HCT116 (cell line): ENCODE measurements around the gene POLRMT. TPM values are rescaled to one million over a fixed set of nuclear protein-coding genes. Genes with fewer than 3 reads are reported as not detected.

ENCODE experiments used
- ATAC-seq: fragments of 200-7000 bp; cut with Tn5 transposase; 2 replicates; pipeline ENCODE4 v1.9.1; 2020; ENCODE audit warnings: mild to moderate bottlenecking, moderate library complexity
- BruUV-seq: library from RNA; stranded (reverse); fragments of 400-500 nt; replicated peaks from 2 replicates; lab custom pipeline; 2021; lab: Mats Ljungman, UMichigan
- CTCF ChIA-PET: fragments of 300-600 bp; sonication (Branson Sonifier 250); formaldehyde crosslinking; loops from one replicate; lab custom pipeline; 2021; ENCODE audit warnings: antibody characterized with exemption; lab: Charles Lee
- POLR2A ChIA-PET: fragments of 300-600, 350-600 bp; sonication (Branson Sonifier 250); formaldehyde crosslinking; loops from one replicate; lab custom pipeline; 2021; ENCODE audit warnings: antibody characterized with exemption; lab: Charles Lee
- RAD21 ChIA-PET, 2 experiments: fragments of 300-600 bp; sonication (Branson Sonifier 250); formaldehyde crosslinking; loops; one replicate each; lab custom pipeline; 2023; ENCODE audit warnings: low total read pairs in 2 of 2; ENCODE audit not compliant: uncharacterized antibody in 2 of 2, unreplicated experiment in 2 of 2, low non-redundant PET in 1 of 2; lab: Charles Lee
- DNase-seq: peaks from one replicate; pipeline ENCODE4 v3.0.0-alpha.2; 2010; ENCODE audit warnings: low read depth, low spot score
- H2AFZ ChIP-seq: fragments of 200-600 bp; shearing (Covaris generic), sonication (generic); 2 replicates; pipeline ENCODE4 v1.6.1; 2017; ENCODE audit warnings: low read depth, mixed run types, mixed read lengths, antibody characterized with exemption, low read length; ENCODE audit not compliant: poor library complexity, severe bottlenecking
- H3K27ac ChIP-seq: 2 replicates; pipeline ENCODE4 v1.5.1; 2012; ENCODE audit warnings: low read depth, low read length
- H3K27me3 ChIP-seq: fragments of 200-600 bp; sonication (generic); 2 replicates; pipeline ENCODE4 v1.6.1; 2016; ENCODE audit warnings: mixed run types, low read length, mixed read lengths; ENCODE audit not compliant: insufficient read depth
- H3K36me3 ChIP-seq, 2 experiments: fragments of 200-500 bp in 1 of 2; fragments of 200-600 bp in 1 of 2; sonication (Bioruptor generic) in 1 of 2; sonication (generic) in 1 of 2; 2 replicates each; pipeline versions ENCODE4 v1.5.1 to v1.6.1; 2014 to 2016; ENCODE audit warnings: low read length in 2 of 2, inconsistent platforms in 1 of 2, mixed read lengths in 1 of 2, mixed run types in 1 of 2; ENCODE audit not compliant: insufficient read depth in 2 of 2, control insufficient read depth in 1 of 2
- H3K4me1 ChIP-seq, 2 experiments: fragments of 200-600 bp in 1 of 2; sonication (generic) in 1 of 2; 2 replicates each; pipeline versions ENCODE4 v1.5.1 to v1.6.1; 2012 to 2017; ENCODE audit warnings: low read length in 2 of 2, inconsistent platforms in 1 of 2, mild to moderate bottlenecking in 1 of 2, mixed read lengths in 1 of 2, mixed run types in 1 of 2, moderate library complexity in 1 of 2; ENCODE audit not compliant: insufficient read depth in 2 of 2, control insufficient read depth in 1 of 2
- H3K4me2 ChIP-seq: fragments of 200-600 bp; sonication (generic); 2 replicates; pipeline ENCODE4 v1.6.1; 2017; ENCODE audit warnings: mixed run types, low read length, mixed read lengths
- H3K4me3 ChIP-seq, 2 experiments: fragments of 200-600 bp in 1 of 2; sonication (generic) in 1 of 2; replicated peaks in 1 of 2; 2 replicates each; pipeline ENCODE4 v1.5.1; 2011 to 2016; ENCODE audit warnings: low read length in 2 of 2, control low read depth in 1 of 2, low read depth in 1 of 2, mild to moderate bottlenecking in 1 of 2, mixed read lengths in 1 of 2, mixed run types in 1 of 2
- H3K79me2 ChIP-seq: fragments of 200-600 bp; sonication (generic); 2 replicates; pipeline ENCODE4 v1.6.1; 2017; ENCODE audit warnings: mild to moderate bottlenecking, mixed run types, low read length, moderate library complexity, mixed read lengths; ENCODE audit not compliant: insufficient read depth
- H3K9ac ChIP-seq: fragments of 200-600 bp; sonication (generic); 2 replicates; pipeline ENCODE4 v1.6.1; 2016; ENCODE audit warnings: low read length, mixed read lengths
- H3K9me2 ChIP-seq: fragments of 200-600 bp; sonication (generic), shearing (Covaris generic); 2 replicates; pipeline ENCODE4 v1.6.1; 2017; ENCODE audit warnings: mixed run types, mild to moderate bottlenecking, moderate library complexity; ENCODE audit not compliant: insufficient read depth
- H3K9me3 ChIP-seq, 2 experiments: fragments of 200-500 bp in 1 of 2; fragments of 200-600 bp in 1 of 2; sonication (Bioruptor generic) in 1 of 2; sonication (generic) in 1 of 2; 2 replicates each; pipeline ENCODE4 v1.6.1; 2014 to 2017; ENCODE audit warnings: low read length in 2 of 2, mixed read lengths in 2 of 2, inconsistent platforms in 1 of 2, low read depth in 1 of 2, mild to moderate bottlenecking in 1 of 2, mixed run types in 1 of 2, moderate library complexity in 1 of 2; ENCODE audit not compliant: control insufficient read depth in 1 of 2, insufficient read depth in 1 of 2
- H4K20me1 ChIP-seq: fragments of 200-600 bp; sonication (generic), shearing (Covaris generic); 2 replicates; pipeline ENCODE4 v1.6.1; 2017; ENCODE audit warnings: mixed run types, mild to moderate bottlenecking, moderate library complexity; ENCODE audit not compliant: insufficient read depth
- CBX3 ChIP-seq: IDR thresholded peaks from 2 replicates; pipeline ENCODE4 v1.6.1; 2012; ENCODE audit warnings: low read depth
- CEBPB ChIP-seq: IDR thresholded peaks from 2 replicates; pipeline ENCODE4 v1.6.1; 2012; ENCODE audit warnings: low read depth
- EGR1 ChIP-seq: IDR thresholded peaks from 2 replicates; pipeline ENCODE4 v1.6.1; 2012; ENCODE audit warnings: low read depth
- EZH2 ChIP-seq: fragments of 200-600 bp; sonication (generic); IDR thresholded peaks from 2 replicates; pipeline ENCODE4 v1.6.1; 2017; ENCODE audit warnings: antibody characterized with exemption, mixed run types
- EZH2phosphoT487 ChIP-seq: fragments of 200-600 bp; IDR thresholded peaks from 2 replicates; pipeline ENCODE4 v1.6.1; 2018; ENCODE audit warnings: antibody characterized with exemption, borderline replicate concordance
- POLR2A ChIP-seq: IDR thresholded peaks from 2 replicates; pipeline ENCODE4 v1.7.0; 2011; ENCODE audit warnings: borderline replicate concordance; ENCODE audit not compliant: insufficient read depth, insufficient read length; ENCODE audit errors: extremely low read depth
- POLR2AphosphoS5 ChIP-seq: IDR thresholded peaks from 2 replicates; pipeline ENCODE4 v1.6.1; 2011; ENCODE audit warnings: mild to moderate bottlenecking, low read depth, low read length, moderate library complexity
- RAD21 ChIP-seq: IDR thresholded peaks from 2 replicates; pipeline ENCODE4 v1.6.1; 2012; ENCODE audit warnings: low read depth, mild to moderate bottlenecking
- SIN3A ChIP-seq: IDR thresholded peaks from 2 replicates; pipeline ENCODE4 v1.6.1; 2012; ENCODE audit warnings: low read depth
- SP1 ChIP-seq: IDR thresholded peaks from 2 replicates; pipeline ENCODE4 v1.6.1; 2012; ENCODE audit warnings: low read depth
- SRF ChIP-seq: IDR thresholded peaks from 2 replicates; pipeline ENCODE4 v1.6.1; 2012; ENCODE audit warnings: low read depth
- TCF7L2 ChIP-seq: IDR thresholded peaks from 2 replicates; pipeline ENCODE4 v1.7.0; 2011; ENCODE audit warnings: borderline replicate concordance, inconsistent platforms; ENCODE audit not compliant: insufficient read depth, insufficient read length; ENCODE audit errors: extremely low read depth
- ZFX ChIP-seq: fragments of 450-650 bp; IDR thresholded peaks from 2 replicates; pipeline ENCODE4 v1.6.1; 2017
- ZNF274 ChIP-seq: fragments of 200-500 bp; sonication (Bioruptor generic); IDR thresholded peaks from 2 replicates; pipeline ENCODE4 v1.6.1; 2014; ENCODE audit warnings: mild to moderate bottlenecking, low read depth, low read length, inconsistent platforms
- intact Hi-C: fragments of 100-400 bp; cut with micrococcal nuclease; formaldehyde crosslinking; loops from 2 replicates; pipeline ENCODE4 v1.10.0; 2022
- total RNA-seq: library from RNA; stranded (reverse); gene quantifications from one replicate; pipeline ENCODE4 v1.2.1, GENCODE V29; 2021; ENCODE audit not compliant: unreplicated experiment
- TF ChIP-seq, protein P1 (sequence below), 3 experiments: fragments of 200-600 bp in 1 of 3; sonication (generic) in 1 of 3; IDR thresholded peaks in 2 of 3; conservative IDR thresholded peaks in 1 of 3; 2 replicates each; pipeline ENCODE4 v1.5.1; 2012 to 2017; ENCODE audit warnings: low read depth in 2 of 3, low read length in 2 of 3, antibody characterized with exemption in 1 of 3, borderline replicate concordance in 1 of 3, control low read depth in 1 of 3, mild to moderate bottlenecking in 1 of 3, mixed read lengths in 1 of 3, mixed run types in 1 of 3, moderate library complexity in 1 of 3; ENCODE audit not compliant: insufficient read depth in 1 of 3
- TF ChIP-seq, protein P2 (sequence below): IDR thresholded peaks from 2 replicates; pipeline ENCODE4 v1.6.1; 2011; ENCODE audit warnings: mild to moderate bottlenecking, low read length, moderate library complexity; ENCODE audit not compliant: insufficient replicate concordance; ENCODE audit errors: extremely low read depth
- TF ChIP-seq, protein P3 (sequence below): IDR thresholded peaks from 2 replicates; pipeline ENCODE4 v1.6.1; 2012
- TF ChIP-seq, protein P4 (sequence below): IDR thresholded peaks from 2 replicates; pipeline ENCODE4 v1.6.1; 2012; ENCODE audit warnings: low read depth
- TF ChIP-seq, protein P5 (sequence below): IDR thresholded peaks from 2 replicates; pipeline ENCODE4 v1.6.1; 2012

The POLRMT gene
- total RNA-seq, 1 experiment from 2014 or later: 138 TPM

DNA sequence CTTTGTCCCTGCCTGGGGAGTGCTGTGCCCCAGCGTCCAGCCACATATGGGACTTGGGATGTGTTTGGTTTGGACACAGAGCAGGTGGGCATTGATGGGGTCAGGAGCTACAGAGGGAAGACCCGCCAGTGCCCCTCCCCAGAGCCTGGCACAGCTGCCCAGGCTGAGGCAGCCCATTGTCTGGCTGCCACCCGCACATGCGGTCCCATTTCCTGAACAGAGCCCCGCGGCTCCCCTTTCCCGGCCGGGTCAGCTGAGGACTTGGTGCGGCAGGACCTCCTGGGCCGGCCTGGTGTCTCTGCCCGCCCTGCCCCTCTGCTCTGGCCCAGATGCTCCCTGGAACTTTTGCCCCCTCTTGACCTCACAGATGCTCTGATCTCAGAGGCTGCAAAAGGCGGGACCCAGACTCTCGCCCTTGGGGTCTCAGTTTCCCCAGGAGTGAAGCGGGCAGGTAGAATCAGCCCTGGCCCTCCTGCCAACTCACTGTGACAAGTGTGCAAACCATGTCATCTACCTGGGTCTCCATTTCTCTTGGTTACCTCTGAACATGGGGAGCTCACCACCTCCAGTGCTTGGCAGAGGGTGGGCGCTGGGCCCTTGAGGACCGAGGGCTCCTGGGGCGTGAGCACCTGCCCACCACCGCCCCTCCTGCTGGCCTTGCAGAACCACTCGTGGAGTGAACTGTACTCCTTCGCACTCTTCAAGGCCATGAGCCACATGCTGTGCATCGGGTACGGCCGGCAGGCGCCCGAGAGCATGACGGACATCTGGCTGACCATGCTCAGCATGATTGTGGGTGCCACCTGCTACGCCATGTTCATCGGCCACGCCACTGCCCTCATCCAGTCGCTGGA lies 25.8 kb downstream of the POLRMT start:
- ATAC-seq: no peak
- CTCF ChIA-PET: no interaction called here
- H3K9me2 ChIP-seq: no peaks in the 10 kb centered on the region
- no peaks in the 10 kb centered on the region for H3K27me3 ChIP-seq
- RAD21 ChIA-PET: no interaction called here
- no peak overlapping the region for H3K9ac ChIP-seq
- no peaks in the 10 kb centered on the region for H3K79me2 ChIP-seq
- no TSS peak for BruUV-seq
- H3K4me1 ChIP-seq: peaks cover 8 to 11% of the 10 kb centered on the region in 2 experiments; a peak in 3 of 4 replicates
- no peaks in the 10 kb centered on the region for H3K36me3 ChIP-seq
- no peak for TF ChIP-seq EZH2phosphoT487
- TF ChIP-seq, protein P1, sequence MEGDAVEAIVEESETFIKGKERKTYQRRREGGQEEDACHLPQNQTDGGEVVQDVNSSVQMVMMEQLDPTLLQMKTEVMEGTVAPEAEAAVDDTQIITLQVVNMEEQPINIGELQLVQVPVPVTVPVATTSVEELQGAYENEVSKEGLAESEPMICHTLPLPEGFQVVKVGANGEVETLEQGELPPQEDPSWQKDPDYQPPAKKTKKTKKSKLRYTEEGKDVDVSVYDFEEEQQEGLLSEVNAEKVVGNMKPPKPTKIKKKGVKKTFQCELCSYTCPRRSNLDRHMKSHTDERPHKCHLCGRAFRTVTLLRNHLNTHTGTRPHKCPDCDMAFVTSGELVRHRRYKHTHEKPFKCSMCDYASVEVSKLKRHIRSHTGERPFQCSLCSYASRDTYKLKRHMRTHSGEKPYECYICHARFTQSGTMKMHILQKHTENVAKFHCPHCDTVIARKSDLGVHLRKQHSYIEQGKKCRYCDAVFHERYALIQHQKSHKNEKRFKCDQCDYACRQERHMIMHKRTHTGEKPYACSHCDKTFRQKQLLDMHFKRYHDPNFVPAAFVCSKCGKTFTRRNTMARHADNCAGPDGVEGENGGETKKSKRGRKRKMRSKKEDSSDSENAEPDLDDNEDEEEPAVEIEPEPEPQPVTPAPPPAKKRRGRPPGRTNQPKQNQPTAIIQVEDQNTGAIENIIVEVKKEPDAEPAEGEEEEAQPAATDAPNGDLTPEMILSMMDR (IDR thresholded peaks at IDR 0.05 in 2 of 3, conservative IDR thresholded peaks at IDR 0.05 in 1 of 3; ENCODE audit: borderline replicate concordance in 1 of 3, insufficient read depth in 1 of 3, low read depth in 2 of 3, low read length in 2 of 3): no peak
- TF ChIP-seq POLR2AphosphoS5: no peak
- TF ChIP-seq, protein P2, sequence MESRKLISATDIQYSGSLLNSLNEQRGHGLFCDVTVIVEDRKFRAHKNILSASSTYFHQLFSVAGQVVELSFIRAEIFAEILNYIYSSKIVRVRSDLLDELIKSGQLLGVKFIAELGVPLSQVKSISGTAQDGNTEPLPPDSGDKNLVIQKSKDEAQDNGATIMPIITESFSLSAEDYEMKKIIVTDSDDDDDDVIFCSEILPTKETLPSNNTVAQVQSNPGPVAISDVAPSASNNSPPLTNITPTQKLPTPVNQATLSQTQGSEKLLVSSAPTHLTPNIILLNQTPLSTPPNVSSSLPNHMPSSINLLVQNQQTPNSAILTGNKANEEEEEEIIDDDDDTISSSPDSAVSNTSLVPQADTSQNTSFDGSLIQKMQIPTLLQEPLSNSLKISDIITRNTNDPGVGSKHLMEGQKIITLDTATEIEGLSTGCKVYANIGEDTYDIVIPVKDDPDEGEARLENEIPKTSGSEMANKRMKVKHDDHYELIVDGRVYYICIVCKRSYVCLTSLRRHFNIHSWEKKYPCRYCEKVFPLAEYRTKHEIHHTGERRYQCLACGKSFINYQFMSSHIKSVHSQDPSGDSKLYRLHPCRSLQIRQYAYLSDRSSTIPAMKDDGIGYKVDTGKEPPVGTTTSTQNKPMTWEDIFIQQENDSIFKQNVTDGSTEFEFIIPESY: no peak
- no peak for TF ChIP-seq ZNF274
- TF ChIP-seq SRF: no peak
- TF ChIP-seq TCF7L2: no peak
- no peak for TF ChIP-seq POLR2A
- TF ChIP-seq, protein P3, sequence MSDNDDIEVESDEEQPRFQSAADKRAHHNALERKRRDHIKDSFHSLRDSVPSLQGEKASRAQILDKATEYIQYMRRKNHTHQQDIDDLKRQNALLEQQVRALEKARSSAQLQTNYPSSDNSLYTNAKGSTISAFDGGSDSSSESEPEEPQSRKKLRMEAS: no peak
- TF ChIP-seq SIN3A: no peak
- TF ChIP-seq EGR1: no peak
- TF ChIP-seq CEBPB: no peak
- no peak for TF ChIP-seq RAD21
- no peak for TF ChIP-seq ZFX
- TF ChIP-seq, protein P4, sequence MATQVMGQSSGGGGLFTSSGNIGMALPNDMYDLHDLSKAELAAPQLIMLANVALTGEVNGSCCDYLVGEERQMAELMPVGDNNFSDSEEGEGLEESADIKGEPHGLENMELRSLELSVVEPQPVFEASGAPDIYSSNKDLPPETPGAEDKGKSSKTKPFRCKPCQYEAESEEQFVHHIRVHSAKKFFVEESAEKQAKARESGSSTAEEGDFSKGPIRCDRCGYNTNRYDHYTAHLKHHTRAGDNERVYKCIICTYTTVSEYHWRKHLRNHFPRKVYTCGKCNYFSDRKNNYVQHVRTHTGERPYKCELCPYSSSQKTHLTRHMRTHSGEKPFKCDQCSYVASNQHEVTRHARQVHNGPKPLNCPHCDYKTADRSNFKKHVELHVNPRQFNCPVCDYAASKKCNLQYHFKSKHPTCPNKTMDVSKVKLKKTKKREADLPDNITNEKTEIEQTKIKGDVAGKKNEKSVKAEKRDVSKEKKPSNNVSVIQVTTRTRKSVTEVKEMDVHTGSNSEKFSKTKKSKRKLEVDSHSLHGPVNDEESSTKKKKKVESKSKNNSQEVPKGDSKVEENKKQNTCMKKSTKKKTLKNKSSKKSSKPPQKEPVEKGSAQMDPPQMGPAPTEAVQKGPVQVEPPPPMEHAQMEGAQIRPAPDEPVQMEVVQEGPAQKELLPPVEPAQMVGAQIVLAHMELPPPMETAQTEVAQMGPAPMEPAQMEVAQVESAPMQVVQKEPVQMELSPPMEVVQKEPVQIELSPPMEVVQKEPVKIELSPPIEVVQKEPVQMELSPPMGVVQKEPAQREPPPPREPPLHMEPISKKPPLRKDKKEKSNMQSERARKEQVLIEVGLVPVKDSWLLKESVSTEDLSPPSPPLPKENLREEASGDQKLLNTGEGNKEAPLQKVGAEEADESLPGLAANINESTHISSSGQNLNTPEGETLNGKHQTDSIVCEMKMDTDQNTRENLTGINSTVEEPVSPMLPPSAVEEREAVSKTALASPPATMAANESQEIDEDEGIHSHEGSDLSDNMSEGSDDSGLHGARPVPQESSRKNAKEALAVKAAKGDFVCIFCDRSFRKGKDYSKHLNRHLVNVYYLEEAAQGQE: no peak
- no peak for TF ChIP-seq SP1
- TF ChIP-seq CBX3: no peak
- TF ChIP-seq, protein P5, sequence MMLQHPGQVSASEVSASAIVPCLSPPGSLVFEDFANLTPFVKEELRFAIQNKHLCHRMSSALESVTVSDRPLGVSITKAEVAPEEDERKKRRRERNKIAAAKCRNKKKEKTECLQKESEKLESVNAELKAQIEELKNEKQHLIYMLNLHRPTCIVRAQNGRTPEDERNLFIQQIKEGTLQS: no peak
- no peak for TF ChIP-seq EZH2
- no peak for DNase-seq
- POLR2A ChIA-PET: no interaction called here
- intact Hi-C loops: no loop called here
- no peak overlapping the region for H3K4me2 ChIP-seq
- no peak overlapping the region for H3K4me3 ChIP-seq
- no peak overlapping the region for H3K27ac ChIP-seq
- no peaks in the 10 kb centered on the region for H3K9me3 ChIP-seq
- no peak overlapping the region for H2AFZ ChIP-seq
- no peaks in the 10 kb centered on the region for H4K20me1 ChIP-seq
